HCT116 (cell line): ENCODE results near the gene IMMT. TPM values are rescaled to one million over a fixed set of nuclear protein-coding genes. Genes with fewer than 3 reads are reported as not detected.

Experiments
- ATAC-seq: fragments of 200-7000 bp; cut with Tn5 transposase; 2 replicates; pipeline ENCODE4 v1.9.1; 2020; ENCODE audit warnings: mild to moderate bottlenecking, moderate library complexity
- BruUV-seq: library from RNA; stranded (reverse); fragments of 400-500 nt; replicated peaks from 2 replicates; lab custom pipeline; 2021; lab: Mats Ljungman, UMichigan
- CTCF ChIA-PET: fragments of 300-600 bp; sonication (Branson Sonifier 250); formaldehyde crosslinking; loops from one replicate; lab custom pipeline; 2021; ENCODE audit warnings: antibody characterized with exemption; lab: Charles Lee
- POLR2A ChIA-PET: fragments of 300-600, 350-600 bp; sonication (Branson Sonifier 250); formaldehyde crosslinking; loops from one replicate; lab custom pipeline; 2021; ENCODE audit warnings: antibody characterized with exemption; lab: Charles Lee
- RAD21 ChIA-PET, 2 experiments: fragments of 300-600 bp; sonication (Branson Sonifier 250); formaldehyde crosslinking; loops; one replicate each; lab custom pipeline; 2023; ENCODE audit warnings: low total read pairs in 2 of 2; ENCODE audit not compliant: uncharacterized antibody in 2 of 2, unreplicated experiment in 2 of 2, low non-redundant PET in 1 of 2; lab: Charles Lee
- DNase-seq: peaks from one replicate; pipeline ENCODE4 v3.0.0-alpha.2; 2010; ENCODE audit warnings: low read depth, low spot score
- H2AFZ ChIP-seq: fragments of 200-600 bp; shearing (Covaris generic), sonication (generic); 2 replicates; pipeline ENCODE4 v1.6.1; 2017; ENCODE audit warnings: low read depth, mixed run types, mixed read lengths, antibody characterized with exemption, low read length; ENCODE audit not compliant: poor library complexity, severe bottlenecking
- H3K27ac ChIP-seq: 2 replicates; pipeline ENCODE4 v1.5.1; 2012; ENCODE audit warnings: low read depth, low read length
- H3K27me3 ChIP-seq: fragments of 200-600 bp; sonication (generic); 2 replicates; pipeline ENCODE4 v1.6.1; 2016; ENCODE audit warnings: mixed run types, low read length, mixed read lengths; ENCODE audit not compliant: insufficient read depth
- H3K36me3 ChIP-seq, 2 experiments: fragments of 200-500 bp in 1 of 2; fragments of 200-600 bp in 1 of 2; sonication (Bioruptor generic) in 1 of 2; sonication (generic) in 1 of 2; 2 replicates each; pipeline versions ENCODE4 v1.5.1 to v1.6.1; 2014 to 2016; ENCODE audit warnings: low read length in 2 of 2, inconsistent platforms in 1 of 2, mixed read lengths in 1 of 2, mixed run types in 1 of 2; ENCODE audit not compliant: insufficient read depth in 2 of 2, control insufficient read depth in 1 of 2
- H3K4me1 ChIP-seq, 2 experiments: fragments of 200-600 bp in 1 of 2; sonication (generic) in 1 of 2; 2 replicates each; pipeline versions ENCODE4 v1.5.1 to v1.6.1; 2012 to 2017; ENCODE audit warnings: low read length in 2 of 2, inconsistent platforms in 1 of 2, mild to moderate bottlenecking in 1 of 2, mixed read lengths in 1 of 2, mixed run types in 1 of 2, moderate library complexity in 1 of 2; ENCODE audit not compliant: insufficient read depth in 2 of 2, control insufficient read depth in 1 of 2
- H3K4me2 ChIP-seq: fragments of 200-600 bp; sonication (generic); 2 replicates; pipeline ENCODE4 v1.6.1; 2017; ENCODE audit warnings: mixed run types, low read length, mixed read lengths
- H3K4me3 ChIP-seq, 2 experiments: fragments of 200-600 bp in 1 of 2; sonication (generic) in 1 of 2; replicated peaks in 1 of 2; 2 replicates each; pipeline ENCODE4 v1.5.1; 2011 to 2016; ENCODE audit warnings: low read length in 2 of 2, control low read depth in 1 of 2, low read depth in 1 of 2, mild to moderate bottlenecking in 1 of 2, mixed read lengths in 1 of 2, mixed run types in 1 of 2
- H3K79me2 ChIP-seq: fragments of 200-600 bp; sonication (generic); 2 replicates; pipeline ENCODE4 v1.6.1; 2017; ENCODE audit warnings: mild to moderate bottlenecking, mixed run types, low read length, moderate library complexity, mixed read lengths; ENCODE audit not compliant: insufficient read depth
- H3K9ac ChIP-seq: fragments of 200-600 bp; sonication (generic); 2 replicates; pipeline ENCODE4 v1.6.1; 2016; ENCODE audit warnings: low read length, mixed read lengths
- H3K9me2 ChIP-seq: fragments of 200-600 bp; sonication (generic), shearing (Covaris generic); 2 replicates; pipeline ENCODE4 v1.6.1; 2017; ENCODE audit warnings: mixed run types, mild to moderate bottlenecking, moderate library complexity; ENCODE audit not compliant: insufficient read depth
- H3K9me3 ChIP-seq, 2 experiments: fragments of 200-500 bp in 1 of 2; fragments of 200-600 bp in 1 of 2; sonication (Bioruptor generic) in 1 of 2; sonication (generic) in 1 of 2; 2 replicates each; pipeline ENCODE4 v1.6.1; 2014 to 2017; ENCODE audit warnings: low read length in 2 of 2, mixed read lengths in 2 of 2, inconsistent platforms in 1 of 2, low read depth in 1 of 2, mild to moderate bottlenecking in 1 of 2, mixed run types in 1 of 2, moderate library complexity in 1 of 2; ENCODE audit not compliant: control insufficient read depth in 1 of 2, insufficient read depth in 1 of 2
- H4K20me1 ChIP-seq: fragments of 200-600 bp; sonication (generic), shearing (Covaris generic); 2 replicates; pipeline ENCODE4 v1.6.1; 2017; ENCODE audit warnings: mixed run types, mild to moderate bottlenecking, moderate library complexity; ENCODE audit not compliant: insufficient read depth
- ATF3 ChIP-seq: IDR thresholded peaks from 2 replicates; pipeline ENCODE4 v1.6.1; 2012
- CTCF ChIP-seq, 3 experiments: fragments of 200-600 bp in 1 of 3; sonication (generic) in 1 of 3; IDR thresholded peaks in 2 of 3; conservative IDR thresholded peaks in 1 of 3; 2 replicates each; pipeline ENCODE4 v1.5.1; 2012 to 2017; ENCODE audit warnings: low read depth in 2 of 3, low read length in 2 of 3, antibody characterized with exemption in 1 of 3, borderline replicate concordance in 1 of 3, control low read depth in 1 of 3, mild to moderate bottlenecking in 1 of 3, mixed read lengths in 1 of 3, mixed run types in 1 of 3, moderate library complexity in 1 of 3; ENCODE audit not compliant: insufficient read depth in 1 of 3
- EZH2phosphoT487 ChIP-seq: fragments of 200-600 bp; IDR thresholded peaks from 2 replicates; pipeline ENCODE4 v1.6.1; 2018; ENCODE audit warnings: antibody characterized with exemption, borderline replicate concordance
- FOSL1 ChIP-seq: IDR thresholded peaks from 2 replicates; pipeline ENCODE4 v1.6.1; 2012; ENCODE audit warnings: low read depth
- POLR2AphosphoS5 ChIP-seq: IDR thresholded peaks from 2 replicates; pipeline ENCODE4 v1.6.1; 2011; ENCODE audit warnings: mild to moderate bottlenecking, low read depth, low read length, moderate library complexity
- RAD21 ChIP-seq: IDR thresholded peaks from 2 replicates; pipeline ENCODE4 v1.6.1; 2012; ENCODE audit warnings: low read depth, mild to moderate bottlenecking
- SIN3A ChIP-seq: IDR thresholded peaks from 2 replicates; pipeline ENCODE4 v1.6.1; 2012; ENCODE audit warnings: low read depth
- SP1 ChIP-seq: IDR thresholded peaks from 2 replicates; pipeline ENCODE4 v1.6.1; 2012; ENCODE audit warnings: low read depth
- SRF ChIP-seq: IDR thresholded peaks from 2 replicates; pipeline ENCODE4 v1.6.1; 2012; ENCODE audit warnings: low read depth
- TCF7L2 ChIP-seq: IDR thresholded peaks from 2 replicates; pipeline ENCODE4 v1.7.0; 2011; ENCODE audit warnings: borderline replicate concordance, inconsistent platforms; ENCODE audit not compliant: insufficient read depth, insufficient read length; ENCODE audit errors: extremely low read depth
- ZBTB33 ChIP-seq: IDR thresholded peaks from 2 replicates; pipeline ENCODE4 v1.6.1; 2011; ENCODE audit warnings: mild to moderate bottlenecking, low read length, moderate library complexity; ENCODE audit not compliant: insufficient replicate concordance; ENCODE audit errors: extremely low read depth
- ZFX ChIP-seq: fragments of 450-650 bp; IDR thresholded peaks from 2 replicates; pipeline ENCODE4 v1.6.1; 2017
- intact Hi-C: fragments of 100-400 bp; cut with micrococcal nuclease; formaldehyde crosslinking; loops from 2 replicates; pipeline ENCODE4 v1.10.0; 2022
- total RNA-seq: library from RNA; stranded (reverse); gene quantifications from one replicate; pipeline ENCODE4 v1.2.1, GENCODE V29; 2021; ENCODE audit not compliant: unreplicated experiment
- TF ChIP-seq, protein P1 (sequence below): IDR thresholded peaks from 2 replicates; pipeline ENCODE4 v1.6.1; 2012

IMMT gene
- total RNA-seq, 1 experiment from 2014 or later, result 125 TPM

DNA sequence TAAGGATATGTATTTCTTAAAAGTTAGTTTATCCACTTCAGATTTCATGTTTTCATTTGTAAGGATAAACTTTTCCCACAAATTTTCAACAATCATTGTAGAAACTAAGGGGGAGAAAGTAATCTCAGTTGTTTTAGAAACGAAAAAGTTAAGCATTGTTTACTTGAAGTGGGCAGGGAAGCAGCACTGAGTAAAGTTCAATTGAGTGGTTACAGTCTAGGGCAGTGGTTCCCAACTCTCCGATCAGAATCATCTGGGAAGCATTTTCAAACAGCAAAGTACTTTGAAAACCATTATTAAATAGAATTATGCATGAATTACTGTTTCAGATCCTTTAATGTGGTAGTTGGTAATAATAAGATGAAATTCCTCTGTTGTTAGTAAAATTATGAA is 16.5 kb upstream of the IMMT start:
- Histone ChIP-seq H3K9me2 (no peaks in the 10 kb centered on the region), H3K9me3 (no peaks in the 10 kb centered on the region), H3K4me2 (no peak overlapping the region), H3K27me3 (no peaks in the 10 kb centered on the region), H3K36me3 (peaks cover 51 to 55% of the 10 kb centered on the region in 2 experiments), H2AFZ (no peak overlapping the region), H3K9ac (no peak overlapping the region), H3K27ac (no peak overlapping the region), H3K4me3 (no peak overlapping the region), H3K4me1 (no peaks in the 10 kb centered on the region), H3K79me2 (no peaks in the 10 kb centered on the region; the same call in 1 of the 2 replicates), H4K20me1 (no peaks in the 10 kb centered on the region)
- no peak for TF ChIP-seq ZFX
- no peak for TF ChIP-seq RAD21
- no peak for TF ChIP-seq POLR2AphosphoS5
- no peak for TF ChIP-seq SRF
- TF ChIP-seq FOSL1, result no peak
- no peak for TF ChIP-seq SIN3A
- no peak for TF ChIP-seq ATF3
- TF ChIP-seq ZBTB33, result no peak
- TF ChIP-seq TCF7L2, result no peak
- TF ChIP-seq EZH2phosphoT487, result no peak
- no peak for TF ChIP-seq CTCF (IDR thresholded peaks at IDR 0.05 in 2 of 3, conservative IDR thresholded peaks at IDR 0.05 in 1 of 3; ENCODE audit: borderline replicate concordance in 1 of 3, insufficient read depth in 1 of 3, low read depth in 2 of 3, low read length in 2 of 3)
- TF ChIP-seq, protein P1, sequence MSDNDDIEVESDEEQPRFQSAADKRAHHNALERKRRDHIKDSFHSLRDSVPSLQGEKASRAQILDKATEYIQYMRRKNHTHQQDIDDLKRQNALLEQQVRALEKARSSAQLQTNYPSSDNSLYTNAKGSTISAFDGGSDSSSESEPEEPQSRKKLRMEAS, result no peak
- no peak for TF ChIP-seq SP1
- RAD21 ChIA-PET, result no interaction called here
- CTCF ChIA-PET, result no interaction called here
- no TSS peak for BruUV-seq
- no peak for ATAC-seq
- intact Hi-C loops, result no loop called here
- no peak for DNase-seq
- POLR2A ChIA-PET, result no interaction called here
